Stimulated activated CD8-positive, alpha-beta memory T cell treated with anti-CD3 and anti-CD28 coated beads, Interleukin-7, amount 100 ng/mL, for 48 hours (primary cell): ENCODE measurements around the gene PROM1.
A peak's percentile ranks its signal among the peaks of the same experiment; 100 is the strongest.

Source experiments
- DNase-seq, 2 donors: peaks; one replicate each; pipeline ENCODE4 v3.0.0-alpha.2; 2020; ENCODE audit warnings: low read depth in 1 of 2; ENCODE audit errors: extremely low read depth in 1 of 2

Gene PROM1

GRCh38 chr4:16083241-16084191, at the start of gene PROM1:
Gene PROM1 (minus strand): TSS chr4:16084023. CDS start chr4:16075906, 8,117 bp downstream.
- no peak for DNase-seq

- no peak for DNase-seq
Measured at GRCh38 chr4:16133406-16133805, 49.6 kb upstream of the PROM1 start.

- DNase-seq: no peak
Measured at GRCh38 chr4:16131293-16131692, 47.5 kb upstream of the PROM1 start.

GRCh38 chr4:16129336-16129735, 45.5 kb upstream of the PROM1 start:
- DNase-seq: no peak

GRCh38 chr4:16126714-16127113, 42.9 kb upstream of the PROM1 start:
- no peak for DNase-seq

GRCh38 chr4:16125571-16126445, 42.0 kb upstream of the PROM1 start:
- no peak for DNase-seq

GRCh38 chr4:16124232-16124631, 40.4 kb upstream of the PROM1 start:
- DNase-seq: no peak

- DNase-seq: no peak
Measured at GRCh38 chr4:16123356-16124084, 39.7 kb upstream of the PROM1 start.

GRCh38 chr4:16122784-16123183, 39.0 kb upstream of the PROM1 start:
- peak; percentile 4 to 14 for DNase-seq

GRCh38 chr4:16122308-16122711, 38.5 kb upstream of the PROM1 start:
- no peak for DNase-seq

GRCh38 chr4:16120720-16121119, 36.9 kb upstream of the PROM1 start:
- DNase-seq: no peak

- DNase-seq: no peak
Measured at GRCh38 chr4:16119981-16120380, 36.2 kb upstream of the PROM1 start.

- no peak for DNase-seq
Measured at GRCh38 chr4:16118090-16118489, 34.3 kb upstream of the PROM1 start.

- no peak for DNase-seq
Measured at GRCh38 chr4:16117164-16117563, 33.3 kb upstream of the PROM1 start.

- DNase-seq: no peak
Measured at GRCh38 chr4:16116493-16116990, 32.7 kb upstream of the PROM1 start.

GRCh38 chr4:16116019-16116418, 32.2 kb upstream of the PROM1 start:
- no peak for DNase-seq

- no peak for DNase-seq
Measured at GRCh38 chr4:16114546-16114945, 30.7 kb upstream of the PROM1 start.

GRCh38 chr4:16113741-16114140, 29.9 kb upstream of the PROM1 start:
- no peak for DNase-seq

GRCh38 chr4:16111533-16111932, 27.7 kb upstream of the PROM1 start:
- no peak for DNase-seq

- DNase-seq: no peak
Measured at GRCh38 chr4:16110661-16111290, 27.0 kb upstream of the PROM1 start.
